Prostate gland (tissue), 2 donors: ENCODE measurements around the gene CA5B. TPM values are rescaled to one million over a fixed set of nuclear protein-coding genes. Genes with fewer than 3 reads are reported as not detected.

ENCODE experiments used
- DNase-seq: peaks from one replicate; pipeline ENCODE4 v3.0.0-alpha.2; 2019; ENCODE audit warnings: low spot score
- H3K27ac ChIP-seq, 2 donors: fragments of 200-600 bp; sonication (generic); 2 replicates each; pipeline ENCODE4 v1.5.1; 2017 to 2019
- H3K27me3 ChIP-seq: fragments of 200-600 bp; sonication (generic); replicated peaks from 2 replicates; pipeline ENCODE4 v1.5.1; 2019; ENCODE audit not compliant: insufficient read depth
- H3K36me3 ChIP-seq, 2 donors: fragments of 200-600 bp; sonication (generic); 1 replicate in 1 of 2; 2 replicates in 1 of 2; pipeline versions ENCODE4 v1.5.1 to v1.8.1; 2017 to 2019
- H3K4me1 ChIP-seq: fragments of 200-600 bp; sonication (generic); replicated peaks from 2 replicates; pipeline ENCODE4 v1.5.1; 2019
- H3K4me3 ChIP-seq, 2 donors: fragments of 200-600 bp; sonication (generic); 2 replicates each; pipeline ENCODE4 v1.5.1; 2017 to 2019
- H3K9me3 ChIP-seq: fragments of 200-600 bp; sonication (generic); 2 replicates; pipeline ENCODE4 v1.5.1; 2017
- CTCF ChIP-seq, 4 experiments: fragments of 200-600 bp in 2 of 4; fragments of 450-650 bp in 2 of 4; sonication (generic) in 2 of 4; IDR thresholded peaks; 1 replicate in 3 of 4; 2 replicates in 1 of 4; pipeline ENCODE4 v1.5.1; 2016 to 2019; ENCODE audit warnings: antibody characterized with exemption in 4 of 4, mild to moderate bottlenecking in 2 of 4, moderate library complexity in 2 of 4
- POLR2A ChIP-seq: fragments of 450-650 bp; IDR thresholded peaks from one replicate; pipeline ENCODE4 v1.6.1; 2016; ENCODE audit warnings: antibody characterized with exemption, mild to moderate bottlenecking
- POLR2AphosphoS5 ChIP-seq: sonication (generic); formaldehyde crosslinking; IDR thresholded peaks from one replicate; pipeline ENCODE4 v1.6.1; 2017; ENCODE audit warnings: antibody characterized with exemption
- WGBS: methylation state at CpG from one replicate; pipeline ENCODE4 v1.1.5; 2018; 5-methylcytosine and 5-hydroxymethylcytosine counted together
- intact Hi-C: fragments of 100-400 bp; cut with DNase I; formaldehyde crosslinking; loops from one replicate; pipeline ENCODE4 v1.14.2; 2022
- total RNA-seq, 2 donors: library from RNA; depleted of rRNA; stranded (reverse); fragments of >200 nt; gene quantifications; one replicate each; pipeline ENCODE4 v1.1.0, GENCODE V29; 2016

The CA5B gene
- total RNA-seq, 2 donors from 2014 or later: 4.6 to 35.7 TPM

- Histone ChIP-seq H3K4me3 (no peak overlapping the region), H3K27ac (no peak overlapping the region), H3K9me3 (no peaks in the 10 kb centered on the region), H3K36me3 (no peaks in the 10 kb centered on the region), H3K4me1 (no peaks in the 10 kb centered on the region), H3K27me3 (no peaks in the 10 kb centered on the region)
- DNase-seq: no peak
- intact Hi-C loops: no loop called here
- 98% methylated on average over 4 of the region's 4 CpGs for WGBS
- TF ChIP-seq POLR2AphosphoS5 (no peak), POLR2A (no peak), CTCF (IDR thresholded peaks at IDR 0.05) (no peak)
These were observed 70.2 kb downstream of the CA5B start for GRCh38 chrX:15808254-15808653.

- Histone ChIP-seq H3K27me3 (no peaks in the 10 kb centered on the region), H3K36me3 (no peaks in the 10 kb centered on the region), H3K4me1 (no peaks in the 10 kb centered on the region), H3K4me3 (no peak overlapping the region), H3K9me3 (no peaks in the 10 kb centered on the region), H3K27ac (no peak overlapping the region)
- no peak for DNase-seq
- 90% methylated on average over 8 of the region's 8 CpGs for WGBS
- TF ChIP-seq POLR2A (no peak), POLR2AphosphoS5 (no peak), CTCF (IDR thresholded peaks at IDR 0.05) (no peak)
- intact Hi-C loops: no loop called here
These were observed 74.3 kb downstream of the CA5B start for GRCh38 chrX:15812192-15812938.

DNA sequence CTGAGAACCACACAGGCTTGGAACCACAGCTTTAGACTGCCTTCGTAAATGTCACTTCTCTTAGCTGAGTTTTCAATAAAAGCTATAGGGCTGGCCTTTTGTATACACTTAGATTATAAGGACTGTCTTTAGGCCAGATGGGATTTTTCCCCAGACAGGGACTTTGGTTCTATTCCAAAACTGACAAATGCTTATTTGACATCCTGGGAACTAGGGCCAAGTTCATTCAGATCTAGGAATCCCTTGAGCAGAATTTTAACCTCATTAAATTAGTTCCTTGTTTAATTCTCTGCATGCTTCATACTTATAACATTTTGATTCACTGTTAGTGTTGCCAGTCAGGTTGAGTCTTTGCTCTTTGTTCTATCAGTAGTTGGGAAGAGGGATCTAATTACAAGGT, 75.3 kb downstream of the CA5B start:
- no peak for DNase-seq
- H3K9me3 ChIP-seq: no peaks in the 10 kb centered on the region
- H3K36me3 ChIP-seq: no peaks in the 10 kb centered on the region
- TF ChIP-seq CTCF (IDR thresholded peaks at IDR 0.05): no peak
- TF ChIP-seq POLR2A: no peak
- no peak for TF ChIP-seq POLR2AphosphoS5
- no peak overlapping the region for H3K4me3 ChIP-seq
- intact Hi-C loops: no loop called here
- 33% methylated on average over 1 of the region's 1 CpG for WGBS
- H3K27me3 ChIP-seq: no peaks in the 10 kb centered on the region
- H3K27ac ChIP-seq: no peak overlapping the region
- no peaks in the 10 kb centered on the region for H3K4me1 ChIP-seq

- TF ChIP-seq POLR2AphosphoS5 (no peak), POLR2A (no peak), CTCF (IDR thresholded peaks at IDR 0.05) (no peak)
- Histone ChIP-seq H3K4me1 (no peaks in the 10 kb centered on the region), H3K9me3 (no peaks in the 10 kb centered on the region), H3K27me3 (no peaks in the 10 kb centered on the region), H3K4me3 (no peak overlapping the region), H3K36me3 (no peaks in the 10 kb centered on the region), H3K27ac (no peak overlapping the region)
- no peak for DNase-seq
- intact Hi-C loops: no loop called here
- 88% methylated on average over 6 of the region's 6 CpGs for WGBS
These were observed 76.8 kb downstream of the CA5B start for GRCh38 chrX:15814771-15815365.
